ENCODE data around the gene P2RY8. TPM values are rescaled to one million over a fixed set of nuclear protein-coding genes. Genes with fewer than 3 reads are reported as not detected.
"Not testable (repeated sequence)": the region's sequence is repeated elsewhere in the genome, so short reads cannot be mapped to it uniquely, and the experiment has no call there.

Gene P2RY8
- total and polyA plus RNA-seq, 10 of the 15 experiments (the other 5 are each of a cell fraction or from before 2014, with no cell fraction given): 2.0 to 64.4 (median 36.5) TPM

DNA sequence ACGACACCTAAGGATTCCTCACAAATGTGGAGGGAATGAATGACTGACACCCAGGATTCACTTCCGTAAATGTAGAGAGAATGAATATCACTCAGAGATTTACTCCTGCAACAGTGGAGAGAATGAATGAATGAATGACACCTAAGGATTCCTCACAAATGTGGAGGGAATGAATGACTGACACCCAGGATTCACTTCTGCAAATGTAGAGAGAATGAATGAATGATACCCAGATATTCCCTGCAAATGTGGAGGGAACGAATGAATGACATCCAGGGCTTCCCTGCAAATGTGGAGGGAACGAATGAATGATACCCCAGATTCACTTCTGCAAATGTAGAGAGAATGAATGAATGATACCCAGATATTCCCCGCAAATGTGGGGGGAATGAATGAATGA, 47.6 kb downstream of the P2RY8 start:
- ATAC-seq; H3K4me3 ChIP-seq; H3K9me3 ChIP-seq (replicated peaks; ENCODE audit: control insufficient read depth, insufficient read depth, low read length); SMC1A ChIA-PET (ENCODE audit: uncharacterized antibody, unreplicated experiment); H3K27me3 ChIP-seq (replicated peaks in 1 of 2; ENCODE audit: control insufficient read depth in 2 of 2, insufficient read depth in 2 of 2, low read length in 1 of 2); RAD21 ChIA-PET (ENCODE audit: unreplicated experiment); BruUV-seq (replicated peaks); POLR2A ChIA-PET; H3K4me2 ChIP-seq (ENCODE audit: control insufficient read depth, insufficient read depth); H2AFZ ChIP-seq (ENCODE audit: control insufficient read depth, low read depth, low read length); DNase-seq (ENCODE audit: low read depth, low spot score); FAIRE-seq; intact Hi-C loops (cut with micrococcal nuclease; ENCODE audit: unreplicated experiment); H3K9ac ChIP-seq (ENCODE audit: control insufficient read depth, insufficient read depth, low read length); in situ Hi-C loops (cut with MboI); H4K20me1 ChIP-seq (ENCODE audit: control insufficient read depth, insufficient read depth); H3K27ac ChIP-seq (ENCODE audit: control insufficient read depth, insufficient read depth); CTCF ChIA-PET: not testable (repeated sequence)
- 98% methylated on average over 4 of the region's 5 CpGs for WGBS (ENCODE audit: insufficient coverage, insufficient replicate concordance, low lambda C conversion rate, missing lambda C conversion rate)
- peak; percentile 95 for TF ChIP-seq ZNF24 (IDR thresholded peaks at IDR 0.05)
- Histone ChIP-seq H3K4me1 (ENCODE audit: control insufficient read depth, insufficient read depth, low read length) (peaks cover 37% of the 10 kb centered on the region), H3K79me2 (ENCODE audit: control insufficient read depth, insufficient read depth, low read length) (peaks cover 36% of the 10 kb centered on the region), H3K36me3 (ENCODE audit: control insufficient read depth in 2 of 2, insufficient read depth in 2 of 2, low read length in 1 of 2) (peaks cover 15 to 27% of the 10 kb centered on the region in 2 experiments; a peak in 3 of 4 replicates)

DNA sequence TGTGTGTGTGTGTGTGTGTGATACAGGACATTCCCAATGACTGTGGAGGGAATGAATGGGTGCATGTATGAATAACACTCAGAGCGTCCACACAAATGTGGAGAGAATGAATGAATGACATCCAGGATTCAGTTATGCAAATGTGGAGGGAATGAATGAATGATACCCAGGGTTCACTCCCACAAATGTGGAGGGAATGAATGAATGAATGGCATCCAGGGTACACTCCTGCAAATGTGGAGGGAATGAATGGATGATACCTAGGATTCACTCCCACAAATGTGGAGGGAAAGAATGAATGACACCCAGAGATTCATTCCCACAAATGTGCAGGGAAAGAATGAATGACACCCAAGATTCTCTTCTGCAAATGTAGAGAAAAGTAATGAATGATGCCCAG, 48.2 kb downstream of the P2RY8 start:
- ATAC-seq (no peak), FAIRE-seq (no peak), DNase-seq (ENCODE audit: low read depth, low spot score) (no peak)
- Histone ChIP-seq H4K20me1 (ENCODE audit: control insufficient read depth, insufficient read depth) (no peaks in the 10 kb centered on the region), H2AFZ (ENCODE audit: control insufficient read depth, low read depth, low read length) (no peak overlapping the region), H3K36me3 (ENCODE audit: control insufficient read depth in 2 of 2, insufficient read depth in 2 of 2, low read length in 1 of 2) (peaks cover 15 to 27% of the 10 kb centered on the region in 2 experiments; a peak in 3 of 4 replicates), H3K9ac (ENCODE audit: control insufficient read depth, insufficient read depth, low read length) (no peak overlapping the region), H3K4me1 (ENCODE audit: control insufficient read depth, insufficient read depth, low read length) (peaks cover 39% of the 10 kb centered on the region), H3K4me2 (ENCODE audit: control insufficient read depth, insufficient read depth) (no peak overlapping the region; the same call in 1 of the 2 replicates), H3K9me3 (replicated peaks; ENCODE audit: control insufficient read depth, insufficient read depth, low read length) (peaks cover 3% of the 10 kb centered on the region; the same call in 2 of the 3 replicates), H3K27me3 (replicated peaks in 1 of 2; ENCODE audit: control insufficient read depth in 2 of 2, insufficient read depth in 2 of 2, low read length in 1 of 2) (no peaks in the 10 kb centered on the region), H3K27ac (ENCODE audit: control insufficient read depth, insufficient read depth) (no peak overlapping the region), H3K4me3 (no peak overlapping the region), H3K79me2 (ENCODE audit: control insufficient read depth, insufficient read depth, low read length) (peaks cover 35% of the 10 kb centered on the region)
- TF ChIP-seq ZBED1 (IDR thresholded peaks at IDR 0.05; ENCODE audit: borderline replicate concordance) (no peak), ZNF24 (IDR thresholded peaks at IDR 0.05) (peak; percentile 98), ZZZ3 (IDR thresholded peaks at IDR 0.05; ENCODE audit: control insufficient read depth, insufficient read length, low read depth) (no peak), HCFC1 (IDR thresholded peaks at IDR 0.05; ENCODE audit: low read length) (no peak), GATAD2B (conservative IDR thresholded peaks at IDR 0.05; ENCODE audit: low read depth) (no peak)
- TF ChIP-seq, protein P1, sequence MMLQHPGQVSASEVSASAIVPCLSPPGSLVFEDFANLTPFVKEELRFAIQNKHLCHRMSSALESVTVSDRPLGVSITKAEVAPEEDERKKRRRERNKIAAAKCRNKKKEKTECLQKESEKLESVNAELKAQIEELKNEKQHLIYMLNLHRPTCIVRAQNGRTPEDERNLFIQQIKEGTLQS (IDR thresholded peaks at IDR 0.05; ENCODE audit: borderline replicate concordance, extremely low read depth, low read depth, low read length): no peak
- ChIA-PET CTCF (no interaction called here), POLR2A (no interaction called here), SMC1A (ENCODE audit: uncharacterized antibody, unreplicated experiment) (no interaction called here), RAD21 (ENCODE audit: unreplicated experiment) (no interaction called here)
- 94% methylated on average over 1 of the region's 1 CpG for WGBS (ENCODE audit: insufficient coverage, insufficient replicate concordance, low lambda C conversion rate, missing lambda C conversion rate)
- intact Hi-C loops (cut with micrococcal nuclease; ENCODE audit: unreplicated experiment): no loop called here
- in situ Hi-C loops (cut with MboI): no loop called here
- BruUV-seq (replicated peaks): no TSS peak
